Stimulated activated CD8-positive, alpha-beta memory T cell treated with anti-CD3 and anti-CD28 coated beads, Interleukin-4, amount 100 ng/mL, for 4 hours (primary cell): Measurements from ENCODE around the gene KCNQ5.

ENCODE experiments used
- DNase-seq, 2 donors: peaks; one replicate each; pipeline ENCODE4 v3.0.0-alpha.2; 2020; ENCODE audit warnings: low read depth in 2 of 2, low spot score in 1 of 2

Gene KCNQ5

GRCh38 chr6:72675396-72675795, 53.5 kb downstream of the KCNQ5 start:
- DNase-seq = no peak

GRCh38 chr6:72676995-72677394, 55.1 kb downstream of the KCNQ5 start:
- no peak for DNase-seq

GRCh38 chr6:72677740-72678139, 55.9 kb downstream of the KCNQ5 start:
- DNase-seq = no peak

- no peak for DNase-seq
Observed at GRCh38 chr6:72683797-72684196, 61.9 kb downstream of the KCNQ5 start.

GRCh38 chr6:72689107-72689954, 67.5 kb downstream of the KCNQ5 start:
- DNase-seq = no peak

GRCh38 chr6:72691249-72691648, 69.4 kb downstream of the KCNQ5 start:
- DNase-seq = no peak

- DNase-seq = no peak
Observed at GRCh38 chr6:72696055-72696454, 74.2 kb downstream of the KCNQ5 start.

- DNase-seq = no peak
Observed at GRCh38 chr6:72699159-72699558, 77.3 kb downstream of the KCNQ5 start.

GRCh38 chr6:72702421-72702820, 80.6 kb downstream of the KCNQ5 start:
- no peak for DNase-seq

GRCh38 chr6:72703093-72703492, 81.2 kb downstream of the KCNQ5 start:
- DNase-seq = no peak

- no peak for DNase-seq
Observed at GRCh38 chr6:72704979-72705378, 83.1 kb downstream of the KCNQ5 start.

- no peak for DNase-seq
Observed at GRCh38 chr6:72709431-72709830, 87.6 kb downstream of the KCNQ5 start.

- DNase-seq = no peak
Observed at GRCh38 chr6:72711731-72712130, 89.9 kb downstream of the KCNQ5 start.

GRCh38 chr6:72712910-72713309, 91.0 kb downstream of the KCNQ5 start:
- no peak for DNase-seq

- DNase-seq = no peak
Observed at GRCh38 chr6:72715119-72715518, 93.3 kb downstream of the KCNQ5 start.

GRCh38 chr6:72716916-72717315, 95.1 kb downstream of the KCNQ5 start:
- DNase-seq = no peak

GRCh38 chr6:72720464-72720863, 98.6 kb downstream of the KCNQ5 start:
- DNase-seq = no peak

GRCh38 chr6:72721346-72721745, 99.5 kb downstream of the KCNQ5 start:
- no peak for DNase-seq

- no peak for DNase-seq
Observed at GRCh38 chr6:72724545-72724944, 102.7 kb downstream of the KCNQ5 start.

GRCh38 chr6:72728706-72729343, 107.0 kb downstream of the KCNQ5 start:
- no peak for DNase-seq

- no peak for DNase-seq
Observed at GRCh38 chr6:72733045-72733444, 111.2 kb downstream of the KCNQ5 start.

GRCh38 chr6:72738091-72738490, 116.2 kb downstream of the KCNQ5 start:
- DNase-seq = no peak

- DNase-seq = no peak
Observed at GRCh38 chr6:72739368-72739779, 117.5 kb downstream of the KCNQ5 start.
